ENCODE results near the gene WFDC9.
"Not testable (repeated sequence)": the region's sequence is repeated elsewhere in the genome, so short reads cannot be mapped to it uniquely, and the experiment has no call there.

WFDC9 gene

DNA sequence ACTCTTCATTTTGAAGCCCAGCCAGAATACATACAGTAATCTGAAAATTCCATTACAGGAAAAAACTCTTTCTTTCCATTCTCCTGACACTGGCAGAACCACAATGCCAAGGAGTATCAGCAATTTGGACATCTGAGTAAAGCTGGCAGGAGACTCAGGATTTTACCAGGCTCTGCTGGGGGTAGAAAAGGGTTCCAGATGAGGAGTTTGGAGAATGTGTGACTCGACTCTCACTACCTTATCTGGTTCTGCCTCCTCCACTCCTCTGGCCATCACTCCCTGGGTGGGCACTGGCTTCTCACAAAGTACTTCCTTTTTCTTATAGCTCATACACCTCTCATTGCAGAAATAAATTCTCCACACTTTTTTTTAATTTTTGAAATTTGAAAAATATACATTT, 41.4 kb downstream of the WFDC9 start:
- no peak for DNase-seq

- no peak for DNase-seq
These were observed 42.3 kb downstream of the WFDC9 start for GRCh38 chr20:45588800-45589199.

GRCh38 chr20:45585986-45586385, 45.1 kb downstream of the WFDC9 start:
- not testable (repeated sequence) for DNase-seq

GRCh38 chr20:45584294-45584693, 46.8 kb downstream of the WFDC9 start:
- not testable (repeated sequence) for DNase-seq

DNA sequence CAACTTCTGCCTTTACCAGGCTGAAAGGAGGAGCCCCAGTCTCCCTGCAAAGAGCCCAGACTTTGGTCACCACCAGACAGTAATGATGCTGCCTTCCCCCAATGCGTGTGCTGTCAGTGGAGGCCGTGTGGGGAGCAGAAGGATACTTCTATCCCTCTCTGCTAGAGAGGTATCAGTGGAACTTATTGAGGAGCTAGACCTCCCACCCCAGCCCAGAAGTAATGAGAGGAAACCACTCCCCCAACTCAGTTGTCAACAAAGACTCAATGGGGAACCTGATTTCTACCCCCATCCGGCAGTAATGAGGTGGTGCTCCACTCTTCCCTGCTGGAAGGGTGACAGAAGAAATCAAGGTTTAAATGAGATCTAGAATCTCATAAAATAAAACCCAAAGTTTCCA, 47.6 kb downstream of the WFDC9 start:
- no peak for DNase-seq

DNA sequence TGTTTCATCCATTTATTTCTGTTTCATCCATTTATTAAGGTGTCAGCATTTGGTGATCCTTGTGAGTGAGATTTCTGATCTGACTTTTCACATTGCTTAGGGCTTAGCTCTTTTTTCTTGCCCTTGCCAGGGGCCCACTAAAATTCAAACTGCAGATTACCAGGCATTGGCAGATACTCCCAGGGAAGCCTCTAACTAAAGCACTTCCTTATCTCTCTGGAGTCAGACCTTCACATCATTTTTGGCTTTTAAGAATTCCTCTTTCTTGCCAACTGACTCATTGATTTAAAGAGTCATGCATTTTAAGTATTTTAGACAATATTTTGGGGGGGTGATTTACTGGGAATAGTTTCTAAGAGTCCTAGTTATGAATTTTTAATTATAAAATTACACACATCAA, 49.4 kb downstream of the WFDC9 start:
- no peak for DNase-seq

DNA sequence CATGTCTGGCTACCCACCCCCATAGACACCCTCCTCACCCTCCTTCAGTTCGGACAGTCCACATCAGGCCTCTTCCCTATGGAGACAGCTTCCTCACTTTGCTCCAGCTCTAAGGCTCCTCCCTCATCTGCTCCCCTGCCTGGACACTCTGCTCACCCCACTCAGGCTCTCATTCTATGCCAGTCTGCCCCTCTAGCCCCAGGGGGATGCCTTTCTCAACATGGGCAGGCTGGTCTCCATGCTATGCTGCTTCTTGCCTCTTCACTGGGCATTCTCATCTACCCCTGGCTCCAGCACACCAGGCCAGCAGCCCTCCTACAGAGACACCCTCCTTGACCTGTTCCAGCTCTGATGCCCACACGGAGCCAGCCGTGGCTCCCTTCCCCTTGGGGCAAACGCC, 51.9 kb downstream of the WFDC9 start, which contains the start of gene WFDC8:
TSS of gene WFDC8 (minus strand) at position 101 of the 400 bp plus-strand sequence. CDS start at position 64, 37 bp downstream.
- no peak for DNase-seq

DNA sequence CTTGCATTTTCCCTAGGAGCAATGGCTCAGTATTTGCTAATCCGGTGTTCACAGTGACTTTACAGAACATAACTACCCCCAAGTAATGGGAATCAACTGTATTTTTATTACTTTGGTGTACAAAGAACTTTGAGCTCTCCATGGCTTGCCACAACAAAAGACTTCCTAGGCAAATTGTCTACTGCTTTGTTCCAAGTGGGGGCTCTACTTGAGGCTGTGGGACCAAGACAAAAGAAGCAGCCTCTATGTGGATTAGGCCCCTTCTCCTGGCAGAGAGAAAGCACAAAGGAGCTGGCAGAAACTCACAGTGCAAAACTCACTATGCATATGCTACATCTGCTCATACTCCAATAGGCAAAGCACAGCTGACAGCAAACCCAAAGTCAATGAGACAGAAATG, 52.9 kb downstream of the WFDC9 start:
- DNase-seq: no peak

- no peak for DNase-seq
These were observed 54.1 kb downstream of the WFDC9 start for GRCh38 chr20:45576995-45577394.

DNA sequence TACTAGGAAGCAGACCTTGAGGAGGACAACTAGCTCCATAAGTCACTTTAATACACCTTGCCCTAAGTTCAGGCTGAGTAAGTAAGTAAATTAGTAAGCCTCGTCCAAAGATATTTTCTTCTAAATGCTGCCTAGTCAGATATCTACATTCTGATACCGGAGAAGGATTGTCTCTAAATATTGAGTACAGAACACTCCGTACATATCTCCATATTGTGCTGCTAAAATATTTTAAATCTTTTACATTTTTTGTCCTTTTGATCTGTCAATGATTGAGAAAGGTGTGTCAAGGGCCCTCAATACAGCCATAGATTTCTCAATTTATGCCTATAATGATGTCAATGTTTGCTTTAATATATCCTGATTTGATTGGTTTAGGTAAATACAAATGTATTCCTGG, 55.2 kb downstream of the WFDC9 start:
- no peak for DNase-seq

DNA sequence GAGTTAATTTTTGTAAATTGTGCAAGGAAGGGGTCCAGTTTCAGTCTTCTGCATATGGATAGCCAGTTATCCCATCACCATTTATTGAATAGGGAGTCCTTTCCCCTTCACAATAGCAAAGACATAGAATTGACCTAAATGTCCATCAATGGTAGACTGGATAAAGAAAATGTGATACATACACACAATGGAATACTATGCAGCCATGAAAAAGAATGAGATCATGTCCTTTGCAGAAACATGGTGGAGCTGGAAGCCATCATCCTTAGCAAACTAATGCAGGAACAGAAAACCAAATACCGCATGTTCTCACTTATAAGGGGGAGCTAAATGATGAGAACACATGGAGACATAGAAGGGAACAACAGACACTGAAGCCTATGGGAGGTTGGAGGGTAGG, 61.4 kb downstream of the WFDC9 start:
- not testable (repeated sequence) for DNase-seq

DNA sequence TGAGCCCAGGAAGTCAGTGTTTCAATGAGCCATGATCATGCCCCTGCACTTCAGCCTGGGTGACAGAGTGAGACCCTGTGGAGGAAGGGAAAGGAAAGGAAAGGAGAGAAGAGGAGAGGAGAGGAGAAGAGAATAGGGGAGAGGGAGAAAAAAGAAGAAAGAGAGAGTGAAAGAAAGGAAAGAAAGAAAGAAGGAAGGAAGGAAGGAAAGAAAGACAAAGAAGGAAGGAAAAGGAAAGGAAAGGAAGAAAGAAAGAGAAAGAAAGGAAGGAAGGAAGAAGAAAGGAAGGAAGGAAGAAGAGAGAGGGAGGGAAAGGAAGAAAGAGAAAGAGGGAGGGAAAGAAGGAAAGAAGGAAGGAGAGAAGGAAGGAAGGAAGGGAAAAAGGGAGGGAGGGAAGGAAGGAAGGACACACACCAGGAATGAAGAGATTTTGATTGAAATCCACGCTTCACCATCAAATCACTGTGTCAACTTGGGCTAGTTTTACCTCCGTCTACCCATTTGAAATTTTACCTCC, 66.3 kb downstream of the WFDC9 start:
- no peak for DNase-seq
